HCT116 (cell line): ENCODE data around the gene TSPYL2. TPM values are rescaled to one million over a fixed set of nuclear protein-coding genes. Genes with fewer than 3 reads are reported as not detected.

Source experiments
- ATAC-seq: fragments of 200-7000 bp; cut with Tn5 transposase; 2 replicates; pipeline ENCODE4 v1.9.1; 2020; ENCODE audit warnings: mild to moderate bottlenecking, moderate library complexity
- BruUV-seq: library from RNA; stranded (reverse); fragments of 400-500 nt; replicated peaks from 2 replicates; lab custom pipeline; 2021; lab: Mats Ljungman, UMichigan
- CTCF ChIA-PET: fragments of 300-600 bp; sonication (Branson Sonifier 250); formaldehyde crosslinking; loops from one replicate; lab custom pipeline; 2021; ENCODE audit warnings: antibody characterized with exemption; lab: Charles Lee
- POLR2A ChIA-PET: fragments of 300-600, 350-600 bp; sonication (Branson Sonifier 250); formaldehyde crosslinking; loops from one replicate; lab custom pipeline; 2021; ENCODE audit warnings: antibody characterized with exemption; lab: Charles Lee
- RAD21 ChIA-PET, 2 experiments: fragments of 300-600 bp; sonication (Branson Sonifier 250); formaldehyde crosslinking; loops; one replicate each; lab custom pipeline; 2023; ENCODE audit warnings: low total read pairs in 2 of 2; ENCODE audit not compliant: uncharacterized antibody in 2 of 2, unreplicated experiment in 2 of 2, low non-redundant PET in 1 of 2; lab: Charles Lee
- DNase-seq: peaks from one replicate; pipeline ENCODE4 v3.0.0-alpha.2; 2010; ENCODE audit warnings: low read depth, low spot score
- H2AFZ ChIP-seq: fragments of 200-600 bp; shearing (Covaris generic), sonication (generic); 2 replicates; pipeline ENCODE4 v1.6.1; 2017; ENCODE audit warnings: low read depth, mixed run types, mixed read lengths, antibody characterized with exemption, low read length; ENCODE audit not compliant: poor library complexity, severe bottlenecking
- H3K27ac ChIP-seq: 2 replicates; pipeline ENCODE4 v1.5.1; 2012; ENCODE audit warnings: low read depth, low read length
- H3K27me3 ChIP-seq: fragments of 200-600 bp; sonication (generic); 2 replicates; pipeline ENCODE4 v1.6.1; 2016; ENCODE audit warnings: mixed run types, low read length, mixed read lengths; ENCODE audit not compliant: insufficient read depth
- H3K36me3 ChIP-seq, 2 experiments: fragments of 200-500 bp in 1 of 2; fragments of 200-600 bp in 1 of 2; sonication (Bioruptor generic) in 1 of 2; sonication (generic) in 1 of 2; 2 replicates each; pipeline versions ENCODE4 v1.5.1 to v1.6.1; 2014 to 2016; ENCODE audit warnings: low read length in 2 of 2, inconsistent platforms in 1 of 2, mixed read lengths in 1 of 2, mixed run types in 1 of 2; ENCODE audit not compliant: insufficient read depth in 2 of 2, control insufficient read depth in 1 of 2
- H3K4me1 ChIP-seq, 2 experiments: fragments of 200-600 bp in 1 of 2; sonication (generic) in 1 of 2; 2 replicates each; pipeline versions ENCODE4 v1.5.1 to v1.6.1; 2012 to 2017; ENCODE audit warnings: low read length in 2 of 2, inconsistent platforms in 1 of 2, mild to moderate bottlenecking in 1 of 2, mixed read lengths in 1 of 2, mixed run types in 1 of 2, moderate library complexity in 1 of 2; ENCODE audit not compliant: insufficient read depth in 2 of 2, control insufficient read depth in 1 of 2
- H3K4me2 ChIP-seq: fragments of 200-600 bp; sonication (generic); 2 replicates; pipeline ENCODE4 v1.6.1; 2017; ENCODE audit warnings: mixed run types, low read length, mixed read lengths
- H3K4me3 ChIP-seq, 2 experiments: fragments of 200-600 bp in 1 of 2; sonication (generic) in 1 of 2; replicated peaks in 1 of 2; 2 replicates each; pipeline ENCODE4 v1.5.1; 2011 to 2016; ENCODE audit warnings: low read length in 2 of 2, control low read depth in 1 of 2, low read depth in 1 of 2, mild to moderate bottlenecking in 1 of 2, mixed read lengths in 1 of 2, mixed run types in 1 of 2
- H3K79me2 ChIP-seq: fragments of 200-600 bp; sonication (generic); 2 replicates; pipeline ENCODE4 v1.6.1; 2017; ENCODE audit warnings: mild to moderate bottlenecking, mixed run types, low read length, moderate library complexity, mixed read lengths; ENCODE audit not compliant: insufficient read depth
- H3K9ac ChIP-seq: fragments of 200-600 bp; sonication (generic); 2 replicates; pipeline ENCODE4 v1.6.1; 2016; ENCODE audit warnings: low read length, mixed read lengths
- H3K9me2 ChIP-seq: fragments of 200-600 bp; sonication (generic), shearing (Covaris generic); 2 replicates; pipeline ENCODE4 v1.6.1; 2017; ENCODE audit warnings: mixed run types, mild to moderate bottlenecking, moderate library complexity; ENCODE audit not compliant: insufficient read depth
- H3K9me3 ChIP-seq, 2 experiments: fragments of 200-500 bp in 1 of 2; fragments of 200-600 bp in 1 of 2; sonication (Bioruptor generic) in 1 of 2; sonication (generic) in 1 of 2; 2 replicates each; pipeline ENCODE4 v1.6.1; 2014 to 2017; ENCODE audit warnings: low read length in 2 of 2, mixed read lengths in 2 of 2, inconsistent platforms in 1 of 2, low read depth in 1 of 2, mild to moderate bottlenecking in 1 of 2, mixed run types in 1 of 2, moderate library complexity in 1 of 2; ENCODE audit not compliant: control insufficient read depth in 1 of 2, insufficient read depth in 1 of 2
- H4K20me1 ChIP-seq: fragments of 200-600 bp; sonication (generic), shearing (Covaris generic); 2 replicates; pipeline ENCODE4 v1.6.1; 2017; ENCODE audit warnings: mixed run types, mild to moderate bottlenecking, moderate library complexity; ENCODE audit not compliant: insufficient read depth
- ATF3 ChIP-seq: IDR thresholded peaks from 2 replicates; pipeline ENCODE4 v1.6.1; 2012
- CBX3 ChIP-seq: IDR thresholded peaks from 2 replicates; pipeline ENCODE4 v1.6.1; 2012; ENCODE audit warnings: low read depth
- CEBPB ChIP-seq: IDR thresholded peaks from 2 replicates; pipeline ENCODE4 v1.6.1; 2012; ENCODE audit warnings: low read depth
- EGR1 ChIP-seq: IDR thresholded peaks from 2 replicates; pipeline ENCODE4 v1.6.1; 2012; ENCODE audit warnings: low read depth
- ELF1 ChIP-seq: IDR thresholded peaks from 2 replicates; pipeline ENCODE4 v1.6.1; 2012; ENCODE audit warnings: low read depth, borderline replicate concordance
- EZH2 ChIP-seq: fragments of 200-600 bp; sonication (generic); IDR thresholded peaks from 2 replicates; pipeline ENCODE4 v1.6.1; 2017; ENCODE audit warnings: antibody characterized with exemption, mixed run types
- EZH2phosphoT487 ChIP-seq: fragments of 200-600 bp; IDR thresholded peaks from 2 replicates; pipeline ENCODE4 v1.6.1; 2018; ENCODE audit warnings: antibody characterized with exemption, borderline replicate concordance
- FOSL1 ChIP-seq: IDR thresholded peaks from 2 replicates; pipeline ENCODE4 v1.6.1; 2012; ENCODE audit warnings: low read depth
- JUND ChIP-seq: IDR thresholded peaks from 2 replicates; pipeline ENCODE4 v1.6.1; 2012
- MAX ChIP-seq: IDR thresholded peaks from 2 replicates; pipeline ENCODE4 v1.6.1; 2012
- POLR2A ChIP-seq: IDR thresholded peaks from 2 replicates; pipeline ENCODE4 v1.7.0; 2011; ENCODE audit warnings: borderline replicate concordance; ENCODE audit not compliant: insufficient read depth, insufficient read length; ENCODE audit errors: extremely low read depth
- POLR2AphosphoS5 ChIP-seq: IDR thresholded peaks from 2 replicates; pipeline ENCODE4 v1.6.1; 2011; ENCODE audit warnings: mild to moderate bottlenecking, low read depth, low read length, moderate library complexity
- RAD21 ChIP-seq: IDR thresholded peaks from 2 replicates; pipeline ENCODE4 v1.6.1; 2012; ENCODE audit warnings: low read depth, mild to moderate bottlenecking
- SRF ChIP-seq: IDR thresholded peaks from 2 replicates; pipeline ENCODE4 v1.6.1; 2012; ENCODE audit warnings: low read depth
- TCF7L2 ChIP-seq: IDR thresholded peaks from 2 replicates; pipeline ENCODE4 v1.7.0; 2011; ENCODE audit warnings: borderline replicate concordance, inconsistent platforms; ENCODE audit not compliant: insufficient read depth, insufficient read length; ENCODE audit errors: extremely low read depth
- YY1 ChIP-seq: IDR thresholded peaks from 2 replicates; pipeline ENCODE4 v1.6.1; 2011; ENCODE audit warnings: low read length, low read depth, moderate library complexity, mild to moderate bottlenecking; ENCODE audit not compliant: insufficient replicate concordance; ENCODE audit errors: extremely low read depth
- ZFX ChIP-seq: fragments of 450-650 bp; IDR thresholded peaks from 2 replicates; pipeline ENCODE4 v1.6.1; 2017
- intact Hi-C: fragments of 100-400 bp; cut with micrococcal nuclease; formaldehyde crosslinking; loops from 2 replicates; pipeline ENCODE4 v1.10.0; 2022
- total RNA-seq: library from RNA; stranded (reverse); gene quantifications from one replicate; pipeline ENCODE4 v1.2.1, GENCODE V29; 2021; ENCODE audit not compliant: unreplicated experiment
- TF ChIP-seq, protein P1 (sequence below): IDR thresholded peaks from 2 replicates; pipeline ENCODE4 v1.6.1; 2012; ENCODE audit warnings: low read depth

Gene TSPYL2
- total RNA-seq, 1 experiment from 2014 or later = 19.2 TPM

- ATAC-seq = no peak
- H2AFZ ChIP-seq = no peak overlapping the region
- no peak overlapping the region for H3K9ac ChIP-seq
- DNase-seq = no peak
- no TSS peak for BruUV-seq
- H3K4me3 ChIP-seq = no peak overlapping the region
- H3K9me3 ChIP-seq = no peaks in the 10 kb centered on the region
- H3K79me2 ChIP-seq = no peaks in the 10 kb centered on the region
- no peaks in the 10 kb centered on the region for H3K27me3 ChIP-seq
- ChIA-PET RAD21 (no interaction called here), POLR2A (no interaction called here), CTCF (no interaction called here)
- H3K9me2 ChIP-seq = no peaks in the 10 kb centered on the region
- intact Hi-C loops = no loop called here
- H4K20me1 ChIP-seq = no peaks in the 10 kb centered on the region
- no peak overlapping the region for H3K27ac ChIP-seq
- H3K36me3 ChIP-seq = no peaks in the 10 kb centered on the region
- peaks cover 2 to 10% of the 10 kb centered on the region in 2 experiments; a peak in 3 of 4 replicates for H3K4me1 ChIP-seq
- no peak for TF ChIP-seq JUND
- TF ChIP-seq POLR2AphosphoS5 = no peak
- no peak for TF ChIP-seq CEBPB
- TF ChIP-seq EZH2 = no peak
- no peak for TF ChIP-seq SRF
- TF ChIP-seq FOSL1 = no peak
- no peak for TF ChIP-seq RAD21
- no peak for TF ChIP-seq YY1
- TF ChIP-seq POLR2A = no peak
- no peak for TF ChIP-seq CBX3
- no peak for TF ChIP-seq EZH2phosphoT487
- no peak for TF ChIP-seq ZFX
- no peak for TF ChIP-seq ELF1
- no peak for TF ChIP-seq EGR1
- TF ChIP-seq, protein P1, sequence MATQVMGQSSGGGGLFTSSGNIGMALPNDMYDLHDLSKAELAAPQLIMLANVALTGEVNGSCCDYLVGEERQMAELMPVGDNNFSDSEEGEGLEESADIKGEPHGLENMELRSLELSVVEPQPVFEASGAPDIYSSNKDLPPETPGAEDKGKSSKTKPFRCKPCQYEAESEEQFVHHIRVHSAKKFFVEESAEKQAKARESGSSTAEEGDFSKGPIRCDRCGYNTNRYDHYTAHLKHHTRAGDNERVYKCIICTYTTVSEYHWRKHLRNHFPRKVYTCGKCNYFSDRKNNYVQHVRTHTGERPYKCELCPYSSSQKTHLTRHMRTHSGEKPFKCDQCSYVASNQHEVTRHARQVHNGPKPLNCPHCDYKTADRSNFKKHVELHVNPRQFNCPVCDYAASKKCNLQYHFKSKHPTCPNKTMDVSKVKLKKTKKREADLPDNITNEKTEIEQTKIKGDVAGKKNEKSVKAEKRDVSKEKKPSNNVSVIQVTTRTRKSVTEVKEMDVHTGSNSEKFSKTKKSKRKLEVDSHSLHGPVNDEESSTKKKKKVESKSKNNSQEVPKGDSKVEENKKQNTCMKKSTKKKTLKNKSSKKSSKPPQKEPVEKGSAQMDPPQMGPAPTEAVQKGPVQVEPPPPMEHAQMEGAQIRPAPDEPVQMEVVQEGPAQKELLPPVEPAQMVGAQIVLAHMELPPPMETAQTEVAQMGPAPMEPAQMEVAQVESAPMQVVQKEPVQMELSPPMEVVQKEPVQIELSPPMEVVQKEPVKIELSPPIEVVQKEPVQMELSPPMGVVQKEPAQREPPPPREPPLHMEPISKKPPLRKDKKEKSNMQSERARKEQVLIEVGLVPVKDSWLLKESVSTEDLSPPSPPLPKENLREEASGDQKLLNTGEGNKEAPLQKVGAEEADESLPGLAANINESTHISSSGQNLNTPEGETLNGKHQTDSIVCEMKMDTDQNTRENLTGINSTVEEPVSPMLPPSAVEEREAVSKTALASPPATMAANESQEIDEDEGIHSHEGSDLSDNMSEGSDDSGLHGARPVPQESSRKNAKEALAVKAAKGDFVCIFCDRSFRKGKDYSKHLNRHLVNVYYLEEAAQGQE = no peak
- no peak for TF ChIP-seq TCF7L2
- TF ChIP-seq ATF3 = no peak
- TF ChIP-seq MAX = no peak
- H3K4me2 ChIP-seq = peak overlapping the region; percentile 27; the same call in 1 of the 2 replicates
Measured at GRCh38 chrX:53065104-53065503, 17.1 kb upstream of the TSPYL2 start.
